Nephron (organoid): ENCODE measurements around the gene ELL.

Source experiments
- H3K27ac Mint-ChIP-seq, 3 experiments: 2 replicates each; pipeline ENCODE4 v1.8.0; 2020; ENCODE audit warnings: mixed read lengths in 3 of 3, mild to moderate bottlenecking in 2 of 3, moderate library complexity in 1 of 3
- H3K27me3 Mint-ChIP-seq: 2 replicates; pipeline ENCODE4 v1.8.0; 2021; ENCODE audit warnings: low read depth, mild to moderate bottlenecking, moderate library complexity, mixed read lengths
- H3K36me3 Mint-ChIP-seq: 2 replicates; pipeline ENCODE4 v1.8.0; 2020; ENCODE audit warnings: low read depth, mixed read lengths
- H3K4me1 Mint-ChIP-seq: 2 replicates; pipeline ENCODE4 v1.8.0; 2020; ENCODE audit warnings: mixed read lengths
- H3K4me3 Mint-ChIP-seq, 3 experiments: 2 replicates each; pipeline ENCODE4 v1.8.0; 2020; ENCODE audit warnings: mild to moderate bottlenecking in 3 of 3, mixed read lengths in 3 of 3, moderate library complexity in 2 of 3
- H3K9me3 Mint-ChIP-seq: 2 replicates; pipeline ENCODE4 v1.8.0; 2020; ENCODE audit warnings: mixed read lengths
- CTCF ChIP-seq, 3 experiments: fragments of 200-600 bp; sonication (generic); IDR thresholded peaks; one replicate each; pipeline ENCODE4 v1.5.0; 2021; ENCODE audit warnings: antibody characterized with exemption in 3 of 3; ENCODE audit not compliant: unreplicated experiment in 3 of 3

The ELL gene

GRCh38 chr19:18396471-18397241, 125.2 kb downstream of the ELL start:
- TF ChIP-seq CTCF (IDR thresholded peaks at IDR 0.05; ENCODE audit: unreplicated experiment in 3 of 3) = no peak
- Mint-ChIP-seq H3K9me3 (no peaks in the 10 kb centered on the region), H3K36me3 (no peaks in the 10 kb centered on the region), H3K27me3 (peaks cover 13% of the 10 kb centered on the region), H3K27ac (no peak overlapping the region), H3K4me3 (no peak overlapping the region), H3K4me1 (peaks cover 8% of the 10 kb centered on the region)

- Mint-ChIP-seq H3K36me3 (no peaks in the 10 kb centered on the region), H3K27me3 (peaks cover 16% of the 10 kb centered on the region), H3K4me1 (no peaks in the 10 kb centered on the region), H3K9me3 (no peaks in the 10 kb centered on the region), H3K27ac (peak overlapping the region in 1 of 3 experiments; percentile 36), H3K4me3 (no peak overlapping the region)
- TF ChIP-seq CTCF (IDR thresholded peaks at IDR 0.05; ENCODE audit: unreplicated experiment in 3 of 3) = no peak
Observed at GRCh38 chr19:18393836-18394235, 128.0 kb downstream of the ELL start.

DNA sequence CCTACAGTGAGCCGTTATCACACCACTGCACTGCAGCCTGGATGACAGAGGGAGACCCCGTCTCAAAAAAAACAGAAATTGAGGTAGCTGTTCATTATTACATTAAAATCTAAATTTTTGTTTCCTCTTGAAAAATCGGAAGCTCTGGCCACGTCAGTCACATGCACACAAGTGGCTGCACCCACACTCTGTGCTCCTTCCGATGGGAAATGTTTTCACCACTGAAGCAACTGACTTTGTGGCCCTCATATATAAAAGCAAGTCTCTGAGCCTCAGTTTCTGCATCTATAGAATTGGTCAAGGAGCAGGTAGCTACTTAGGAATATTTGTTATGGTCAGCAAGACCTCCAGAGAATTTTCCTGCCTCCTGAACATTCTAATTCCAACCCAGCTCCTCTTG, 128.9 kb downstream of the ELL start:
- no peak for TF ChIP-seq CTCF (IDR thresholded peaks at IDR 0.05; ENCODE audit: unreplicated experiment in 3 of 3)
- H3K4me3 Mint-ChIP-seq = no peak overlapping the region
- H3K36me3 Mint-ChIP-seq = no peaks in the 10 kb centered on the region
- H3K9me3 Mint-ChIP-seq = no peaks in the 10 kb centered on the region
- no peak overlapping the region for H3K27ac Mint-ChIP-seq
- H3K27me3 Mint-ChIP-seq = peaks cover 13% of the 10 kb centered on the region
- H3K4me1 Mint-ChIP-seq = no peaks in the 10 kb centered on the region
